ENCODE data around the gene TAPBPL. TPM values are rescaled to one million over a fixed set of nuclear protein-coding genes. Genes with fewer than 3 reads are reported as not detected.
"Not testable (repeated sequence)": the region's sequence is repeated elsewhere in the genome, so short reads cannot be mapped to it uniquely, and the experiment has no call there.

TAPBPL gene
- total RNA-seq, 1 donor, result 114 TPM

DNA sequence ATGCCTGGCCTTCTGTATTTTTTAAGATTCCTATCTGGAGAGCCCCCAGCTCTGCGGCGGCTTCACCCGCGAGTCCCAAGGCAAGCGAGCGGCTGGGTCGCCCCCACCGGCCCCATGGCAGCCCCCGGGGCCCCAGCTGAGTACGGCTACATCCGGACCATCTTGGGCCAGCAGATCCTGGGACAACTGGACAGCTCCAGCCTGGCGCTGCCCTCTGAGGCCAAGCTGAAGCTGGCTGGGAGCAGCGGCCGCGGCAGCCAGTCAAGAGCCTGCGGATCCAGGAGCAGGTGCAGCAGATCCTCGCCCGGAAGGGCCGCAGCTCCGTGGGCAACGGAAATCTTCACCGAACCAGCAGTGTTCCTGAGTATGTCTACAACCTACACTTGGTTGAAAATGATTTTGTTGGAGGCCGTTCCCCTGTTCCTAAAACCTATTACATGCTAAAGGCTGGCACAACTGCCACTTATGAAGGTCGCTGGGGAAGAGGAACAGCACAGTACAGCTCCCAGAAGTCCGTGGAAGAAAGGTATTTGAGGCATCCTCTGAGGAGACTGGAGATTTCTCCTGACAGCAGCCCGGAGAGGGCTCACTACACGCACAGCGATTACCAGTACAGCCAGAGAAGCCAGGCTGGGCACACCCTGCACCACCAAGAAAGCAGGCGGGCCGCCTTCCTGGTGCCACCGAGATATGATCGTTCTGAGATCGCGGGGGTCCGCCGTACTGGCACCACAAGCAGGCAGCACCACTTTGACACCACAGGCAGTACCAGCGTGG is 25.9 kb downstream of the TAPBPL start:
- DNase-seq (ENCODE audit: low read depth in 2 of 3, low spot score in 2 of 3), result not testable (repeated sequence)

DNA sequence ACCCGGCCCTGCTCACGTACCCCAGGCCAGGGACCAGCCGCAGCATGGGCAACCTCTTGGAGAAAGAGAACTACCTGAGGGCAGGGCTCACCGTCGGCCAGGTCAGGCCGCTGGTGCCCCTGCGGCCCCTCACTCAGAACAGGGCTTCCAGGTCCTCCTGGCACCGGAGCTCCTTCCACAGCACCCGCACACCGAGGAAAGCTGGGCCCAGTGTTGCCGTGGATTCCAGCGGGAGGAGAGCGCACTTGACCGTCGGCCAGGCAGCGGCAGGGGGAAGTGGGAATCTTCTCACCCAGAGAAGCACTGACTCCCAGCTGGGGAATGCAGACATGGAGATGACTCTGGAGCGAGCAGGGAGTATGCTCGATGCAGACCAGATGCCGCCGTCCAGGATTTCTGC is 26.6 kb downstream of the TAPBPL start:
- no peak for DNase-seq (ENCODE audit: low read depth in 2 of 3, low spot score in 2 of 3)

DNA sequence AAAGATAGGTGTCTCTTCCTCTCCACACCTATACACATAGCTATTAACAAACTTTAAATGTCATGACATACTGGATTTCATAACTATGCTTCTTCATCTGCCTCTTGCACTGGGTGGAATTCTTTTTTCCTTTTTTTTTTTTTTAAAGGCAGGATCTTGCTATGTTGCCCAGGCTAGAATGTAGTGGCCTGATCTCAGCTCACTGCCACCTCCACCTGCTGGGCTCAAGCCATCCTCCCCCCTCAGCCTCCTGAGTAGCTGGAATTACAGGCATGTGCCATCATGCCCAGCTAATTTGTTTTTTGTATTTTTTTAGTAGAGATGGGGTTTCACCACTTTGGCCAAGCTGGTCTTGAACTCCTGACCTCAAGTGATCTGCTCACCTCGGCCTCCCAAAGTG is 36.4 kb downstream of the TAPBPL start:
- no peak for DNase-seq (ENCODE audit: low read depth in 2 of 3, low spot score in 2 of 3)

GRCh38 chr12:6489449-6489848 is 37.6 kb downstream of the TAPBPL start:
- no peak for DNase-seq (ENCODE audit: low read depth in 2 of 3, low spot score in 2 of 3)

DNA sequence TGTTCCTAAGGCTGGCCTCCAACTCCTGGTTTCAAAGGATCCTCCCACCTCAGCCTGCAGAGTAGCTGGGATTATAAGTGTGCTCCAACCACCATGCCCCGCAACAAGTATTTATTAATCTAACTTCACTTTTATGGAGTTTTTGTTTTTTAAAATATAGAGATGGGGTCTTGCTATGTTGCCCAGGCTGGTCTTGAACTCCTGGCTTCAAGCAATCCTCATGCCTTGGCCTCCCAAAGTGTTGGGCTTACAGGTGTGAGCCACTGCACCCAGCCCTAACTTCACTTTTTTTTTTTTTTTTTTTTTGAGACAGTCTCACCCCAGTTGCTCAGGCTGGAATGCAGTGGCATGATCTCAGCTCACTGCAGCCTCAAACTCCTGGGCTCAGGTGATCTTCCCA is 38.8 kb downstream of the TAPBPL start:
- not testable (repeated sequence) for DNase-seq (ENCODE audit: low read depth in 2 of 3, low spot score in 2 of 3)

GRCh38 chr12:6492838-6493496 is 41.1 kb downstream of the TAPBPL start, which contains the start of gene MRPL51:
TSS of gene MRPL51 (minus strand) at chr12:6493262. CDS start at chr12:6493136, 126 bp downstream.
- peak; percentile 81 to 95 (median 94) for DNase-seq (ENCODE audit: low read depth in 2 of 3, low spot score in 2 of 3)

DNA sequence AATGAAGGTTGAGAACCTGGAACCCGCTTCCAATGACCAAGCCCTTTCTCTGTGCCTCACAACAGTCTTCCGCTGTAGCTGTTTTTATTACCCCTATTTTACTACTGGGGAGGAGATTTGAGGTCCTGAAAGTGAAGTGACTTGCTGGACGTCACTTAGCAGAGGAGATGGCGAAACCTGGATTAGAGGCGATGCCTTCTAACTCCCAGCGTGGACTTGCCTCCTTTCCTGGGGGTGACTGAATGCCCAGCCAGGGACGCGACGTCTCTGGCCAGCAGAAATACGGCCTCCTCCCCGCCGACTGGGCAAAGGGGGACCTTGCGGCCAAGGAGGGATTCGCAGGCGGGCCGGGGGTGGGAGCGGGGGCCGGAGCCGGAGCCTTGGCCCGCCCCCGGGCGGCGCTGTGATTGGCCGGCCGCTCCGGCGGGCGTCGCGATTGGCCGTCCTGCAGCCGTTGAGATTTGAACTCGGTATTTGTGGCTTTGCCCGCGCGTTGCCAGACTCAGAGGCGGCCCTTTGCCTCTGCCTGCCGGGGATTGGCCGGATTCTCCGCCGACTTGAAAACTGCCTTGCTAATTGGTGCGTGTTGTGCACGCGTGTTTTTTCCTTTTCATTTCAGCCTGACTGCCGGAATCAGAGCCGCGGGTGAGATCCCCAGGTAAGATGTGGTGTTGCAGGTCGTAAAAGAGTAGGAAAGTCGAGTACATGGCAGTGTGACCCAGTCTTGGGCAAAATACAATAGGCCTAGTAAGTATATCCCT is 41.8 kb downstream of the TAPBPL start, which contains the start of gene NCAPD2:
Gene NCAPD2 (plus strand): TSS at position 606 of the 761 bp plus-strand sequence. CDS start 997 bp downstream, outside the sequence.
- peak; percentile 84 to 97 (median 96) for DNase-seq (ENCODE audit: low read depth in 2 of 3, low spot score in 2 of 3)

DNA sequence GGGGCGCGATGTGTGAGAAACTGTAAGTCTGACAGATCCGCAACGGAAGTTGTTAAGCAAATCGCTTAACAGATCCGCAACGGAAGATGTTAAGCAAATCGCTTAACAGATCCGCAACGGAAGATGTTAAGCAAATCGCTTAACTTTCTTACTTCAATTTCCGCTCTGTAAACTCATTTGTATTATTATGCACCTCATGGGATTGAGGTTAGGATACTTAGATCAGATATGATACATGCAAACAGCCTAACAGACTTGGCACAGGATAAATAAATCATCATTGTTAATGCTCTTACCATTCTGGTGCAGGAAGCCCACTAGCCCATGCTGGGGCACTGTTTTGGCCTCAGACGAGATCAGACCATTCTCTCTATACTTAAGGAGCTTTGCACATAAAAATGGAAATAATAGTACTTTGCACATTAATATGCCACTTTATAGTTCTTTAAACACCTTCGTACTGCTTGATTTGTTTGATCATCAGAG is 42.5 kb downstream of the TAPBPL start:
- peak in 1 of 3 donors; percentile 38 for DNase-seq (ENCODE audit: low read depth in 2 of 3, low spot score in 2 of 3)

DNA sequence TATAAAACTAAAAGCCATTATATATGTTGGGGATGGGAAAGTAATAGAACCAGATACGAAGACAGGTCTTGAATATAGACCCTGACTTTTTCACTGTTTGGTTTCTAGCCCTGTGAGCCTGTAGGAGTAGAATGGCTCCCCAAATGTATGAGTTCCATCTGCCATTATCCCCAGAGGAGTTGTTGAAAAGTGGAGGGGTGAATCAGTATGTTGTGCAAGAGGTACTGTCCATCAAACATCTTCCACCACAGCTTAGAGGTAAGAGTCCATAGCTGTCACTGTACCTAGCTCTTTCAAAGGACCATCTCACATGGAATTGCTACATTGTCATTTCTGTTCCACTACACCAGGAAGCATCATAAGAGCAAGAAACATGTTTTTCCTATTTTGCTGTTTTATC is 43.1 kb downstream of the TAPBPL start:
- no peak for DNase-seq (ENCODE audit: low read depth in 2 of 3, low spot score in 2 of 3)

GRCh38 chr12:6497291-6497690 is 45.4 kb downstream of the TAPBPL start:
- not testable (repeated sequence) for DNase-seq (ENCODE audit: low read depth in 2 of 3, low spot score in 2 of 3)

DNA sequence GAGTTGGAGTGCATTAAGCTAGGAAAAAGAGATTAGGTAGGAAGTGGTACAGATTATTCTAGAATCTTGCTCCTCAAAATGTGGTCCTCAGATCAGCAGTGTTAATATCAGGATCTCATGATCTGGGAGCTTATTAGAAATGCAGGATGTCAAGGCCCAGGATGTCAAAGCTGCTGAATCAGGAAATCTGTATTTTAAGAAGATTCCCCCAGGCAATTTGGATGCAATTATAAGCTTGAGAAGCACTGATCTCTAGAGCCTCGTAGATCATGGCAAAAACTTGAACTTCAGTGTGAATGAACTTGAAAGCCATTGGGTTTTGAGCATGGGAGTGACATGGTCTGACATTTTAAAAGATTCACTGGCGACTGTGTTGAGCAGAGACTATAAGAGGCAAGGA is 48.6 kb downstream of the TAPBPL start:
- DNase-seq (ENCODE audit: low read depth in 2 of 3, low spot score in 2 of 3), result no peak

- DNase-seq (ENCODE audit: low read depth in 2 of 3, low spot score in 2 of 3), result no peak
These were observed 55.5 kb downstream of the TAPBPL start for GRCh38 chr12:6507102-6507998.

DNA sequence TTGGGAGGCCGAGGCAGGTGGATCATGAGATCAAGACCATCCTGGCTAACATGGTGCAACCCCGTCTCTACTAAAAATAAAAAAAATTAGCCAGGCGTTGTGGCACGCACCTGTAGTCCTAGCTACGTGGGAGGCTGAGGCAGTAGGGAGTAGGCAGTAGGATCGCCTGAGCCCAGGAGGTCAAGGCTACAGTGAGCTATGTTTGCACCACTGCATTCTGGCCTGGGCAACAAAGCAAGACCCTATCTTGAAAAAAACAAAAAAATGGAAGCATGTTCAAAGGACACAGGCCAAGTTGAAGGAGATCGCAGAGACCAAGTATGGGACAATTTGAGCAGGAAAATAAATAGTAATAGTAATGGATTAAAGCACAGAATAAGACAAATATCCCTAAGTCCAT is 56.2 kb downstream of the TAPBPL start:
- no peak for DNase-seq (ENCODE audit: low read depth in 2 of 3, low spot score in 2 of 3)

Other genes starting within 250 kb of the TAPBPL start
- 13.7 TPM for gene PLEKHG6, start 141.4 kb upstream of the TAPBPL start, total RNA-seq
- 217 TPM for gene TNFRSF1A, start 110.0 kb upstream of the TAPBPL start, total RNA-seq
- 0.81 TPM for gene SCNN1A, start 76.5 kb upstream of the TAPBPL start, total RNA-seq
- gene LTBR, start 67.9 kb upstream of the TAPBPL start, total RNA-seq, result 60.6 TPM
- 1.1 TPM for gene CD27, start 7.1 kb upstream of the TAPBPL start, total RNA-seq
- 11.8 TPM for gene VAMP1, start 18.6 kb downstream of the TAPBPL start, total RNA-seq
- gene MRPL51, start 41.2 kb downstream of the TAPBPL start, total RNA-seq, result 29.1 TPM
- 41.5 TPM for gene NCAPD2, start 42.1 kb downstream of the TAPBPL start, total RNA-seq
- 7,142 TPM for gene GAPDH, start 82.5 kb downstream of the TAPBPL start, total RNA-seq
- gene IFFO1, start 104.0 kb downstream of the TAPBPL start, total RNA-seq, result 13.5 TPM
- 39.9 TPM for gene NOP2, start 116.2 kb downstream of the TAPBPL start, total RNA-seq
- 305 TPM for gene CHD4, start 155.3 kb downstream of the TAPBPL start, total RNA-seq
- 3.8 TPM for gene LPAR5, start 183.9 kb downstream of the TAPBPL start, total RNA-seq
- gene ACRBP, start 195.4 kb downstream of the TAPBPL start, total RNA-seq, result 15.9 TPM
- gene ING4, start 211.1 kb downstream of the TAPBPL start, total RNA-seq, result 57.6 TPM
- gene ZNF384, start 237.3 kb downstream of the TAPBPL start, total RNA-seq, result 48.7 TPM
- under 0.01 TPM for gene PIANP, start 248.8 kb downstream of the TAPBPL start, total RNA-seq

Measured in hematopoietic multipotent progenitor cell (in vitro differentiated cells).